Measurements from ENCODE around the gene ACACA.

ACACA gene

GRCh38 chr17:37064206-37064605, 342.4 kb downstream of the ACACA start:
- DNase-seq: peak; percentile 91 to 97

- DNase-seq: peak; percentile 100
These were observed 344.6 kb downstream of the ACACA start for GRCh38 chr17:37062021-37062420.

- no peak for DNase-seq
These were observed 345.7 kb downstream of the ACACA start for GRCh38 chr17:37060928-37061327.

GRCh38 chr17:37060094-37060493, 346.5 kb downstream of the ACACA start:
- DNase-seq: no peak

GRCh38 chr17:37059493-37059892, 347.1 kb downstream of the ACACA start:
- no peak for DNase-seq

- DNase-seq: no peak
These were observed 350.0 kb downstream of the ACACA start for GRCh38 chr17:37056622-37057021.

GRCh38 chr17:37054894-37055293, 351.7 kb downstream of the ACACA start:
- no peak for DNase-seq

- no peak for DNase-seq
These were observed 354.2 kb downstream of the ACACA start for GRCh38 chr17:37052450-37052849.

- DNase-seq: no peak
These were observed 354.8 kb downstream of the ACACA start for GRCh38 chr17:37051833-37052232.

- DNase-seq: no peak
These were observed 355.3 kb downstream of the ACACA start for GRCh38 chr17:37051381-37051780.

GRCh38 chr17:37050920-37051319, 355.7 kb downstream of the ACACA start:
- DNase-seq: no peak

GRCh38 chr17:37048811-37049210, 357.8 kb downstream of the ACACA start:
- no peak for DNase-seq

GRCh38 chr17:37047631-37048104, 359.0 kb downstream of the ACACA start:
- peak; percentile 78 to 93 for DNase-seq

- DNase-seq: no peak
These were observed 361.2 kb downstream of the ACACA start for GRCh38 chr17:37045351-37045922.

GRCh38 chr17:37043201-37043600, 363.4 kb downstream of the ACACA start:
- no peak for DNase-seq

GRCh38 chr17:37041932-37042331, 364.7 kb downstream of the ACACA start:
- DNase-seq: no peak

GRCh38 chr17:37039269-37039668, 367.4 kb downstream of the ACACA start:
- DNase-seq: peak in 1 of 2 experiments; percentile 38

- DNase-seq: no peak
These were observed 369.0 kb downstream of the ACACA start for GRCh38 chr17:37037590-37038155.

All from NCI-H524 (cell line).